Activated CD4-positive, alpha-beta T cell treated with anti-CD3 and anti-CD28 coated beads for 36 hours (primary cell): ENCODE measurements around the gene GPX7. TPM values are rescaled to one million over a fixed set of nuclear protein-coding genes. Genes with fewer than 3 reads are reported as not detected.

ENCODE experiments used
- ATAC-seq: fragments of 200-7000 bp; cut with Tn5 transposase; one replicate; pipeline ENCODE4 v1.10.0; 2021; ENCODE audit warnings: mild to moderate bottlenecking, moderate library complexity
- CTCF ChIA-PET: fragments of 350-600 bp; sonication (Branson Sonifier 250); formaldehyde crosslinking; loops from one replicate; lab custom pipeline; 2021; ENCODE audit warnings: antibody characterized with exemption; lab: Charles Lee
- POLR2A ChIA-PET: fragments of 350-600 bp; sonication (Branson Sonifier 250); formaldehyde crosslinking; loops from one replicate; lab custom pipeline; 2021; ENCODE audit warnings: antibody characterized with exemption, inconsistent platforms; lab: Charles Lee
- DNase-seq: peaks from one replicate; pipeline ENCODE4 v3.0.0-alpha.2; 2020
- H3K27ac Mint-ChIP-seq: one replicate; pipeline ENCODE4 v1.8.0; 2021; ENCODE audit warnings: mixed read lengths
- H3K27me3 Mint-ChIP-seq: one replicate; pipeline ENCODE4 v1.8.0; 2021; ENCODE audit warnings: mixed read lengths
- H3K36me3 Mint-ChIP-seq: one replicate; pipeline ENCODE4 v1.8.0; 2021; ENCODE audit warnings: low read depth, mixed read lengths
- H3K4me1 Mint-ChIP-seq: one replicate; pipeline ENCODE4 v1.8.0; 2021; ENCODE audit warnings: mixed read lengths
- H3K4me3 Mint-ChIP-seq: one replicate; pipeline ENCODE4 v1.8.0; 2021; ENCODE audit warnings: mild to moderate bottlenecking, moderate library complexity, mixed read lengths
- H3K9me3 Mint-ChIP-seq: one replicate; pipeline ENCODE4 v1.8.0; 2021; ENCODE audit warnings: low read depth, mixed read lengths
- intact Hi-C, 2 experiments: fragments of 100-400 bp; cut with DNase I in 1 of 2; cut with micrococcal nuclease in 1 of 2; formaldehyde crosslinking; loops; one replicate each; pipeline versions ENCODE4 v1.14.2 to v1.15.1; 2022 to 2024; cut with DNase I, micrococcal nuclease
- total RNA-seq, 2 experiments: library from RNA; stranded (reverse); gene quantifications; one replicate each; pipeline ENCODE4 v1.2.3, GENCODE V29; 2021

GPX7 gene
- total RNA-seq, 2 experiments from 2014 or later = 19.0 to 23.1 TPM

DNA sequence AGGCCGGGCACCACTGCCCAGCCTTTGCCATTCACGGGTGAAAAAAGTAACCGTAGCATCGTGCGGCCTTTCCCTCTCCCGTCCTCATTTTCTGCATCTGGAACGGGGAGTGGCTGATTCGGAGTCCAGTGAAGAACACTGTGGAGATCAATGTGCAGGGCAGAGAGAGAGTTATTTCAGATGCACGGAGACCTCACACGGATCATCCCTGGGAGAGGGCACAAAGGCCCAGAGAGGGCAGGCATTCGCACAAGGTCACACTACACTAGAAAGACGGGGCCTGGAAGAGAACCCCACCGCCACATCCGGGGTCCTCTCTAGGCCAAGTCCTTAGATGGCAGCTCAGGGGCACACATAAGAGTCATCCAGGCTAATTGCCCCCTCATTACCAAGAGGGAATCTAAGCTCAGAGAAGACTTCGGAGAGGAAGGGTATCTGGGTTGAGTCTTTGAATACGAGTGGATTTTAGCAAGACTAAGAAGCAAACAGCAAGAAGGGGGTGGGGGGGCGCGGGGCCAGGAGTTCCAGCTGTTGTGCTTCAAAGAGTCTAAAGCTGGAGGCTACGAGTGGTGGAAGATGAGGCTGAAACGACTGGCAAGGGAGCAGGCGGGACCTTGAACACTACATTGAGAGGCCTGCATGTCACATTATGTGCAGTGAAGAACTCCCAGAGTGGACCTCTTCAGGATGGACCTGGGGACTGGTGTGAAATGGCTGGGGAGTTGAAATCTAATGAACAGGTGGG, 857 bp downstream of the GPX7 start:
- Mint-ChIP-seq H3K4me1 (peaks cover 40% of the 10 kb centered on the region), H3K27ac (peak overlapping the region; percentile 94), H3K9me3 (peaks cover 3% of the 10 kb centered on the region), H3K36me3 (peaks cover 22% of the 10 kb centered on the region), H3K4me3 (peak overlapping the region; percentile 86), H3K27me3 (no peaks in the 10 kb centered on the region)
- ChIA-PET CTCF (interaction anchor here (0.6 to 1.0 kb wide), 2 partner anchors 118 to 128 kb away, joined by 3 to 5 read pairs; no protein-coding TSS in a partner anchor), POLR2A (interaction anchor here (0.8 to 1.6 kb wide), 2 partner anchors 23 to 179 kb away, joined by 3 to 4 read pairs; no protein-coding TSS in a partner anchor)
- peak; percentile 27 for ATAC-seq
- intact Hi-C loops = loop anchor here (1.0 to 5.0 kb wide), 6 partner anchors 30 to 236 kb away; partner anchors contain the start of genes TUT4 (in 2 of the 2), CC2D1B (in 1 of the 2) and SHISAL2A (in 1 of the 2)
- peak; percentile 44 for DNase-seq

DNA sequence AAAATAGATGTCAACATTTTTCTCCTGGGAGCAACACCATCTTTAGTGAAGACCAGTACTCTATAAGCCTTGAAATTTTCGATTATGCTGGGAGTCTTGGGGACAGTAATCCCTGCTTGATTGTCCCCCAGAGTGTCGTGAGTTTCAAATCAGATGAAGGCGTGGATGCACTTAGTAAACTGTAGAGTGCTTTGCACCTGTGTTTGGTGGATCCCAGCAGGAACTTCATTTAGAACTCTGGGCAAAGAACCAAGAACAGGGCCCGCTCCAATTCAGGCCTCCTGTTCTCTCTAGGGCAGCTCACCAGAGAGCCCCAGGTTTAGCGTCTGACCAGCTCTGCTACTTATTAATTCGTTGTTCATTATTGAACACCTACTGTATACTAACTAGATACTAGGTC, 1.5 kb downstream of the GPX7 start:
- Mint-ChIP-seq H3K4me1 (peaks cover 40% of the 10 kb centered on the region), H3K27me3 (no peaks in the 10 kb centered on the region), H3K36me3 (peaks cover 22% of the 10 kb centered on the region), H3K4me3 (peak overlapping the region; percentile 86), H3K9me3 (peaks cover 3% of the 10 kb centered on the region), H3K27ac (peak overlapping the region; percentile 94)
- no peak for ATAC-seq
- no peak for DNase-seq
- POLR2A ChIA-PET = interaction anchor here (1.6 kb wide), 1 partner anchor 180 kb away, joined by 3 read pairs; no protein-coding TSS in a partner anchor
- intact Hi-C loops = loop anchor here (2.0 to 5.0 kb wide), 3 partner anchors 33 to 237 kb away; partner anchors contain the start of genes CC2D1B (in 1 of the 2) and TUT4 (in 1 of the 2)
- CTCF ChIA-PET = interaction anchor here (1.0 to 1.4 kb wide), 2 partner anchors 35 to 128 kb away, joined by 3 to 5 read pairs; no protein-coding TSS in a partner anchor

DNA sequence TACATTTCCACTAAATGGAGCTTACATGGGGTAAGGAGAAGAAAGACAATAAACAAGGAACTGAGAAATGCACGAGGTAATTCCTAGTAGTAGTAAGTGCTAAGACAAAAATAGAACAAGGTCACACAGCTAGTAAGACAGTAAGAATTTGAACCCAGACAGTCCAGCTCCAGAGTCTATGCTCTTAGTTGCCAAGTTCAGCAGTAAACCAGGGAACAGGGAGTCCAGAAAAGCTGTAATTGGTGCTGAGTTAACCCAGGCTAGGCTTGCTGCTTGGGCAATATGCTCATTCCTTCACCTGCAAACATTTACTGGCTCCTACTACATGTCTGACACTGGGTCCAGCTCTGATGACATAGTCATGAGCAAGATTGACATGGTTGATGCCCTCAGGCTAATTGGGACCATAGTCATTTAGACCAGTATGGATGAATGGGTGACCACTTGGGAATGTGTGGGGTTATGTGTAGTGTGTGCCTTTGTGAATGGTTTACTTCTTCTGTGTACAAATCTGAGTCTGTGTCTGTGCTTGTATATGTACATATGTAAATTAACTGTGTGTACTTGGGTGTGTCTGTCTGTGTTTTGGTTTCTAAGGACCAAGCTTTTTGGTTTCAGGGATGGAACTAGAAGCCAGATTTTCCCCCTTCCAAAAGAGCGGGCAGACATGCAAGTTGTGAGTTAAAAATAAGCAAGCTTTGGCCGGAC, 2.0 kb downstream of the GPX7 start:
- Mint-ChIP-seq H3K4me3 (peak overlapping the region; percentile 86), H3K9me3 (no peaks in the 10 kb centered on the region), H3K27me3 (no peaks in the 10 kb centered on the region), H3K27ac (peak overlapping the region; percentile 94), H3K36me3 (peaks cover 24% of the 10 kb centered on the region), H3K4me1 (peaks cover 40% of the 10 kb centered on the region)
- intact Hi-C loops = loop anchor here in 1 of 2 experiments (5.0 kb wide), 1 partner anchor 52 kb away; the partner anchor contains the start of gene TUT4
- POLR2A ChIA-PET = interaction anchor here (0.6 to 1.6 kb wide), 3 partner anchors 10 to 272 kb away, joined by 3 read pairs; no protein-coding TSS in a partner anchor
- ATAC-seq (no peak), DNase-seq (no peak)
- CTCF ChIA-PET = interaction anchor here (0.6 to 1.4 kb wide), 7 partner anchors 29 to 464 kb away, joined by 3 to 5 read pairs (median 3); partner anchors contain the start of gene SHISAL2A

DNA sequence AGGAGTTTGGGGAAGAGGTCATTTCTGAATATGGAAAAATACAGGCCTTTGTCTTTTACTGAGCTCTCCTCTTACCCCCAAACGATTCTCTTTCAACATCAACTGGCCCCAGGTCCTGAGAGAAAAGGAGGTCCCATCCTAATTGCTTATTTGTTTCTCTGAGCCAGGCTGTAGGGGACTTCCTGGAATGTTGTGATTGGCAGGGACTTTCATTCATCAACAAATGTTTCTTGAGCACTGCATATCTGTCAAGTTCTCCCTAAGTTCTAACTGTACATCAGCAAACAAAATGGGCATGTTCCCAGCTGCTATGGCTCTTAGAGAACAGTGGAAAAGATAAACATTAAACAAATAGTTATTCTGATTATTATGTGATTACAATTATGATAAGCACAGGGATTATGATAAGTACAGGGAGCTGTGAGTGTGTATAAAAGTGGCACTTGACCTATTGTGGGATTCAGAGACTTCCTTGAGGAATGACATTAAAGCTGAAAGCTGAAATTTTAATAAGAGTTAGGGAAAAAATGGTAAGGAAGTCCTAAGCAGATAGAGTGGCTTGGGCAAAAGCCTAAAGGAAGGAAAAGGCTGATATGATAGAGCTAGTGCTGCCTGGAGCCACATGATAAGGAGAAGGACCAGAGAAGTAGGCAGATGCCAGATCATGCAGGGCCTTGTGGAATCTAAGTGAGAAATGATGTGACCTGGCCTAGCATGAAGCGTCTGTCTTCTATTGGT, 11.6 kb downstream of the GPX7 start:
- Mint-ChIP-seq H3K36me3 (peaks cover 2% of the 10 kb centered on the region), H3K27ac (peak overlapping the region; percentile 2), H3K9me3 (no peaks in the 10 kb centered on the region), H3K4me1 (peaks cover 4% of the 10 kb centered on the region), H3K27me3 (no peaks in the 10 kb centered on the region), H3K4me3 (no peak overlapping the region)
- DNase-seq (no peak), ATAC-seq (no peak)
- POLR2A ChIA-PET = interaction anchor here (1.0 kb wide), 1 partner anchor 9 kb away, joined by 3 read pairs; no protein-coding TSS in a partner anchor
- CTCF ChIA-PET = interaction anchor here (0.6 to 1.4 kb wide), 4 partner anchors 10 to 91 kb away, joined by 3 to 5 read pairs (median 4); no protein-coding TSS in a partner anchor
- intact Hi-C loops = no loop called here

DNA sequence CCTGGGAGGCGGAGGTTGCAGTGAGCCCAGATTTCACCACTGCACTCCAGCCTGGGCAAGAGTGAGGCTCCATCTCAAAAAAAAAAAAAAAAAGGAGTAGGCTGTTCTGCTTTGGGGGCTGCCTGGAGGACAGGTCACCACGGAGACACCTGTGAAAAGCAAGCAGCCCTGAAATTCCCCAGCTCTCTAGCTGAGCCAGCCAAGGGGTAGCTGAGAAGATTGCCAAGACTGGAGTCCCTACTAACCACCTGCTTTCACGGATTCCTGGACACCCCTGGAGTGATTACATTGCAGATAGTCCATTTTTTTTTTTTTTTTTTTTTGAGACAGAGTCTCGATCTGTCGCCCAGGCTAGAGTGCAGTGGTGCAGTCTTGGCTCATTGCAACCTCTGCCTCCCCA, 12.5 kb downstream of the GPX7 start:
- peaks cover 4% of the 10 kb centered on the region for H3K4me1 Mint-ChIP-seq

DNA sequence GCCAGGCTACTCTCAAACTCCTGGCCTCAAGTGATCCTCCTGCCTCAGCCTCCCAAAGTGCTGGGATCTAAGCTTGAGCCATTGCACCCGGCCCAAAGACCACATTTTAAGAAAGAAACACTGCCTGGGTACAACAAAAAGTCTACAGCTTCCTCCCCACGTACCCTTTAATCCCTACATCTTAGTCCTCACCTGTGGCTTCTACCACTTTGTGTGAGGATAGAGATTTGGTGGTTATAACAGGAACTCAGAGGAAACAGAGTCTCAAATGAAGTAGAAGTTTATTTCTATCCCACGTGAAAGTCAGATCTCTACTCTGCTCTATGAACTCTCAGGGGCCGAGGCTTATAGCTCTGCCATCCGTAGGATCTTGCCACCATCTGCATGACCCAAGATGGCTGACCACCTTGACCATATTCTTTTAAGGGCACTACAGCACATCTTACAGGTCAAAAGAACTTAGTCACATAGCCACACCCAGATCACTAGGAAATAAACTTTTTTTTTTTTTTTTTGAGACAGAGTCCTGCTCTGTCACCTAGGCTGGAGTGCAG, 13.4 kb downstream of the GPX7 start:
- Mint-ChIP-seq H3K4me1 (peaks cover 4% of the 10 kb centered on the region), H3K27ac (no peak overlapping the region), H3K9me3 (peaks cover under 1% of the 10 kb centered on the region), H3K4me3 (no peak overlapping the region), H3K27me3 (no peaks in the 10 kb centered on the region), H3K36me3 (peaks cover 4% of the 10 kb centered on the region)
- DNase-seq (no peak), ATAC-seq (no peak)
- intact Hi-C loops = no loop called here
- POLR2A ChIA-PET = no interaction called here
- CTCF ChIA-PET = no interaction called here

More for the DNA sequence above, 12.5 kb downstream of the GPX7 start:
- Mint-ChIP-seq H3K9me3 (no peaks in the 10 kb centered on the region), H3K36me3 (no peaks in the 10 kb centered on the region), H3K4me3 (no peak overlapping the region), H3K27ac (no peak overlapping the region), H3K27me3 (no peaks in the 10 kb centered on the region)
- POLR2A ChIA-PET = interaction anchor here (1.0 kb wide), 1 partner anchor 10 kb away, joined by 3 read pairs; no protein-coding TSS in a partner anchor
- intact Hi-C loops = no loop called here
- DNase-seq (no peak), ATAC-seq (no peak)
- CTCF ChIA-PET = interaction anchor here (0.6 to 1.4 kb wide), 3 partner anchors 9 to 842 kb away, joined by 3 to 4 read pairs (median 3); no protein-coding TSS in a partner anchor

DNA sequence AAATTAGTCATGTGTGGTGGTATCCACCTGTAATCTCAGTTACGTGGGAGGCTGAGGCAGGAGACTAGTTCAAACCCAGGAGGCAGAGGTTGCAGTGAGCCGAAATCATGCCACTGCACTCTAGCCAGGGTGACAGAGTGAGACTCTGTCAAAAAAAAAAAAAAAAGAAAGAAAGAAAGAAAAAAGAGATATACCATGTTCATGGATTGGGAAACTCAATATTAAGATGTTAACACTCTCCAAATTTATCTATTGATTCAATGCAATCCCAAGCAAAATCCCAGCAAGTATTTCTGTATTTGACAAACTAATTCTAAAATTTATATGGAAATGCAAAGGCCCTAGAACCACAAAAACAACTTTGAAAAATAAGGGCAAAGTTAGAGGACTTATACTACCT, 19.8 kb downstream of the GPX7 start:
- Mint-ChIP-seq H3K27me3 (no peaks in the 10 kb centered on the region), H3K27ac (no peak overlapping the region), H3K4me3 (no peak overlapping the region), H3K9me3 (peaks cover 4% of the 10 kb centered on the region), H3K36me3 (peaks cover 10% of the 10 kb centered on the region), H3K4me1 (no peaks in the 10 kb centered on the region)
- intact Hi-C loops = no loop called here
- DNase-seq (no peak), ATAC-seq (no peak)
- ChIA-PET POLR2A (no interaction called here), CTCF (no interaction called here)

DNA sequence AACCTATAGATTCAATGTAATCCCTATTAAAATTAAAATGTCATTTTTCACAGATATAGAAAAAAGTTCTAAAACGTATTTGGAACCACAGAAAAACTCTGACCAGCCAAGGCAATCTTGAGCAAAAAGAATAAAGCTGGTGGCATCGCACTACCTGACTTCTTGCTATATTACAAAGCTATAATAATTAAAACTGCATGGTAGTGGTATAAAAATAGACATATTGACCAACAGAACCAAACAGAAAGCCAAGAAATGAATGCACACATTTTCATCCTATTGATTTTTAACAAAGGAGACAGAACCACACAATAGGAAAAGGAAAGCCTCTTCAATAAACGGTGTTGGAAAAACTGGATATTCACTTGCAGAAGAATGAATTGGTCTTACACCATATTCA, 21.6 kb downstream of the GPX7 start:
- ATAC-seq (no peak), DNase-seq (no peak)
- no peak overlapping the region for H3K27ac Mint-ChIP-seq
- no peaks in the 10 kb centered on the region for H3K27me3 Mint-ChIP-seq
- peaks cover 2% of the 10 kb centered on the region for H3K4me1 Mint-ChIP-seq
- H3K9me3 Mint-ChIP-seq = peaks cover 4% of the 10 kb centered on the region
- H3K4me3 Mint-ChIP-seq = no peak overlapping the region
- intact Hi-C loops = no loop called here
- POLR2A ChIA-PET = no interaction called here
- peaks cover 10% of the 10 kb centered on the region for H3K36me3 Mint-ChIP-seq
- CTCF ChIA-PET = interaction anchor here (1.5 kb wide), 1 partner anchor 9 kb away, joined by 4 read pairs; no protein-coding TSS in a partner anchor

DNA sequence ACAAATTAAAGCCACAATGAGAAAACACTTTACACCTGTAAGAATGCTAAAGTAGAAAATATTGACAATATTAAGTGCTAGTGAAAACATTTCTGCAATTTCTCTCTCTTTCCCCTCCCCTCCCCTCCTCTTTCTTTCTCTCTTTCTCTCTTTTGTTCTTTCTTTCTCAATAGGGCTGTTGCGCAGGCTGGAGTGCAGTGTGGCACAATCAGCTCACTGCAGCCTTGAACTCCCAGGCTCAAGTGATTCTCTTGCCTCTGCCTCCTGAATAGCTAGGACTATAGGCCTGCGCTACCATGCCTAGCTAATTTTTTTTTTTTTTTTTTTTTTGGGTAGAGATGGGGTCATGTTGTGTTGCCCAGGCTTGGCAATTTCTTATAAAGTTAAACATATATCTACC, 24.9 kb downstream of the GPX7 start:
- POLR2A ChIA-PET = no interaction called here
- peaks cover 5% of the 10 kb centered on the region for H3K4me1 Mint-ChIP-seq

DNA sequence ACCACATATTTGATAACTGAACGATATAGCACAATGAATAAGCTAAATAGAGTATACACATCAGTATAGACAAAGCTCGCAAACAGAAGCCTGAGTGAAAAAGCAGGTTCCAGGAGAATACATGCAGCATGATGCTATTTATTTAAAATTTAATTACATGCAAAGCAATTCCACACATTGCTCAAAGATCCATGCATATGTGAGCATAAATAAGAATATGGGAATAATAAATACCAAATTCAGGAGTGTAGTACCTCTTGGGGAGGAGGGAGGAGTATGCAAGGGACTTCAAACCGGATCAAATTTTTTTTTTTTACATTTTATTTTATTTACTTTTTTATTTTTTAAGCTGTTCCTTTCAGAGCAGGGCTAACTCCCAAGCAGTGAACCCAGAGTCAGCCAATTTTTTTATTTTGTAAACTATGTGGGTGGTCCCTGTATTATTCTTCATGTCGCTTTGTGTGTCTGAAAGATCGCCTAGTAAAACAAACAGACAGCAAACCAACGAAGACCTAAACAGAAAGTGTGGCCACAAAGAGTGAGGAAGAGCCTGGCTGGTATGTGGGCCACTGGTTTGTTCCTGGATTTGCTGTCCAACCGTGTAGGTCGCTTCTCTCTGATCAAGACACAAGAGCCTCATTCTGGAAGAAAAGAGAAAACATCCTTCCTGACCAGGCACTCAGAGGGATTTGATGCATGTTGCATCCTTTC, 26.6 kb downstream of the GPX7 start:
- peaks cover 2% of the 10 kb centered on the region for H3K9me3 Mint-ChIP-seq
- ChIA-PET POLR2A (no interaction called here), CTCF (interaction anchor here (0.6 kb wide), 1 partner anchor 22 kb away, joined by 3 read pairs; no protein-coding TSS in a partner anchor)
- H3K4me1 Mint-ChIP-seq = peaks cover 12% of the 10 kb centered on the region
- ATAC-seq (no peak), DNase-seq (no peak)
- intact Hi-C loops = no loop called here
- H3K4me3 Mint-ChIP-seq = no peak overlapping the region
- no peak overlapping the region for H3K27ac Mint-ChIP-seq
- H3K27me3 Mint-ChIP-seq = no peaks in the 10 kb centered on the region
- peaks cover 1% of the 10 kb centered on the region for H3K36me3 Mint-ChIP-seq

More for the DNA sequence above, 24.9 kb downstream of the GPX7 start:
- Mint-ChIP-seq H3K9me3 (peaks cover 2% of the 10 kb centered on the region), H3K36me3 (peaks cover 4% of the 10 kb centered on the region), H3K4me3 (no peak overlapping the region), H3K27ac (no peak overlapping the region), H3K27me3 (no peaks in the 10 kb centered on the region)
- intact Hi-C loops = no loop called here
- CTCF ChIA-PET = interaction anchor here (0.6 kb wide), 1 partner anchor 365 kb away, joined by 5 read pairs; no protein-coding TSS in a partner anchor
- no peak for ATAC-seq
- no peak for DNase-seq
